DMS53 treated with DMSO at 0.1 percent for 48 hours (cell line): ENCODE measurements around the gene KMT2A.
"Not testable (repeated sequence)": the region's sequence is repeated elsewhere in the genome, so short reads cannot be mapped to it uniquely, and the experiment has no call there.

ENCODE experiments used
- DNase-seq: peaks from one replicate; lab custom pipeline; 2025; ENCODE audit not compliant: unreplicated experiment; lab: John Stamatoyannopoulos, UW

The KMT2A gene

GRCh38 chr11:118481238-118481637 lies 44.9 kb downstream of the KMT2A start:
- DNase-seq: not testable (repeated sequence)

- no peak for DNase-seq
Observed at GRCh38 chr11:118484405-118484804, 48.1 kb downstream of the KMT2A start.

GRCh38 chr11:118485273-118485672 lies 49.0 kb downstream of the KMT2A start:
- no peak for DNase-seq

- DNase-seq: peak; percentile 73
Observed at GRCh38 chr11:118488480-118489109, 52.3 kb downstream of the KMT2A start.

- DNase-seq: no peak
Observed at GRCh38 chr11:118491041-118491440, 54.7 kb downstream of the KMT2A start.

- no peak for DNase-seq
Observed at GRCh38 chr11:118497831-118498230, 61.5 kb downstream of the KMT2A start.

GRCh38 chr11:118503216-118503615 lies 66.9 kb downstream of the KMT2A start:
- DNase-seq: no peak

GRCh38 chr11:118511601-118512000 lies 75.3 kb downstream of the KMT2A start:
- DNase-seq: no peak

- DNase-seq: peak; percentile 53
Observed at GRCh38 chr11:118514103-118514502, 77.8 kb downstream of the KMT2A start.

GRCh38 chr11:118519549-118519948 lies 83.3 kb downstream of the KMT2A start:
- DNase-seq: no peak

GRCh38 chr11:118521892-118522311 lies 85.6 kb downstream of the KMT2A start:
- DNase-seq: no peak

- DNase-seq: no peak
Observed at GRCh38 chr11:118522571-118523072, 86.3 kb downstream of the KMT2A start.

- DNase-seq: no peak
Observed at GRCh38 chr11:118524356-118524755, 88.1 kb downstream of the KMT2A start.

- no peak for DNase-seq
Observed at GRCh38 chr11:118524757-118525470, 88.6 kb downstream of the KMT2A start.

- no peak for DNase-seq
Observed at GRCh38 chr11:118526688-118527087, 90.4 kb downstream of the KMT2A start.

GRCh38 chr11:118527109-118527508 lies 90.8 kb downstream of the KMT2A start, which contains the start of gene TTC36:
Gene TTC36 (plus strand): TSS chr11:118527474. CDS start chr11:118527495, 21 bp downstream.
- DNase-seq: no peak

GRCh38 chr11:118528511-118528910 lies 92.2 kb downstream of the KMT2A start:
- DNase-seq: no peak

GRCh38 chr11:118529584-118530175 lies 93.4 kb downstream of the KMT2A start:
- no peak for DNase-seq

- DNase-seq: peak; percentile 17
Observed at GRCh38 chr11:118530180-118530682, 93.9 kb downstream of the KMT2A start.

GRCh38 chr11:118530683-118531596 lies 94.6 kb downstream of the KMT2A start, which contains the start of gene TMEM25:
Gene TMEM25 (plus strand): TSS chr11:118531192. CDS start chr11:118531802, 610 bp downstream.
- DNase-seq: peak; percentile 50
